CD4-positive, alpha-beta T cell treated with Interleukin-17A for 4 hours (primary cell): ENCODE data around the gene CCN6.
A peak's percentile ranks its signal among the peaks of the same experiment; 100 is the strongest.
"Not testable (repeated sequence)": the region's sequence is repeated elsewhere in the genome, so short reads cannot be mapped to it uniquely, and the experiment has no call there.

Experiments used
- DNase-seq: peaks from one replicate; pipeline ENCODE4 v3.0.0-alpha.2; 2020; ENCODE audit warnings: mixed read lengths

Gene CCN6

GRCh38 chr6:112054555-112055190 is 769 bp downstream of the CCN6 start:
- DNase-seq: no peak

- DNase-seq: no peak
These were observed 4.5 kb downstream of the CCN6 start for GRCh38 chr6:112058243-112059032.

DNA sequence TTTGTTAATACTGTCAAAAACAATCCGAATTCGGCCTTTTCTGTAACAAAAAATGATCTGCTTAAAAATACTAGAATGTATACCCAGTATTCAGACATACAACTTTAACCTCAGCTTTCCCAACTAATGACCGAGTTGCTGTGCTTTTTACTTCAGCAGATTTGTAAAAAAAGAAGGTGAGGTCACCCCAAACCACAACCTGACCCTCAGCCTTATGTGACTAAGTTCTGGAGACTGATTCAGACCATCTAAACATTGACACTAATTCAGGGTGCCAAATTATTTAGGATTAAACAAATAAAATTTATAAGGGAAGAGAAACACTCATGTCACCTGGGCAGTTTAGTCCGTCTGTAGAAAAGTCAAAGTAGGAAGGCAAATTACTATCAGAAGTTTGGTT is 7.7 kb downstream of the CCN6 start:
- DNase-seq: no peak

DNA sequence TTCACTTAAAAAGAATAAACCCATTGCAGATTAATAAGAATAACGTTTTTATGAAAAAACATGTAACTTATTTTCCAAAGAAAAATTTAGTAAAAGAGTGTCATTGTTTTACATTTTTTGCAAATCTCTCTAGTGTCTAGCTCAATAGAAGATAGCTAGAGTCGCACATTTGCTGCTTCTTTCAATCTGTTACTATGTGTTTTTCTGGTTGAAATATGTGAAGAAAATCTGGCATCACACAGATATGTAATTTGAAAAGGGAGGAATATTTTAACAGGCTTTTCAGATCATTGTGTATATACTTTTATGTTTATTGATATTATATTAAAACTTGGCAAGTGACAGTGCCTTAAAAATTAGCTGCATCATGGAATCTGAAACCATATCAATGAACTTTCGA is 9.1 kb downstream of the CCN6 start:
- DNase-seq: no peak

- no peak for DNase-seq
These were observed 11.6 kb downstream of the CCN6 start for GRCh38 chr6:112065426-112065986.

DNA sequence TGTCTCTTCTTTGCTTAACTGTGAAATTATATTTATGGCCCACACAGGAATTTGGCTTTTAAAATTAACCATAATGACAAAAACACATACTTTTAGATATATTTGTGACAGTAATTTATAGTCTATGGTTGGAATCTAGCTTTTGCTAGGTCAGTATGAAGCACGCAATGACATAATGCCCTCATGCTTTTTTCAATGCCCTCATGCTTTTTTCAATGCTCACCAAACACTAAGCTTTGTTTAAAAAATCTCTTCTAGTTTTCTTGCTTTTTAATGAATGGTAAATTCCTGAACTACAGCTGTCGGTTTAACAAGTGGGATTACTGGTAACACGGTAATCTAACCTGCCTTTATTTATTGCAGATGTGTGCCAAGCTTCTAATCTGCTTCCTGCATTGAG is 12.7 kb downstream of the CCN6 start:
- no peak for DNase-seq

DNA sequence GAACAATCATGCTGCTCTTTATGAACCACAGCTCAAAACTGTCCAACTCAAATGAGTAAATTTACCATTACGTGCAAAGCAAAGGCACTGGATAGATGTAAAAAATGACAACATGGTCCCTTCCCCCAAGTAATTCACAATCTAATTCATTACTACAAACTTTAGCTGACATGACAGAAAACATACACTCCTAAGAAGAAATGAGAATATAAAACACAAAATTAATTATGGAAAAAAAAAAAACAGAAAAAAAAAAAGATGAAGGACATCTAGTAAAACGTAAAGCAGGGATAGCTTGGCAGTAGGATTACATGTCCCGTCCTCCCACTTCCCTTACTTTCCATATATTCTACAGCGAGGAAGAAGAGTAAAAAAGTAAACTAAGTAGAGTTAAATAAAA is 27.7 kb downstream of the CCN6 start:
- DNase-seq: no peak

DNA sequence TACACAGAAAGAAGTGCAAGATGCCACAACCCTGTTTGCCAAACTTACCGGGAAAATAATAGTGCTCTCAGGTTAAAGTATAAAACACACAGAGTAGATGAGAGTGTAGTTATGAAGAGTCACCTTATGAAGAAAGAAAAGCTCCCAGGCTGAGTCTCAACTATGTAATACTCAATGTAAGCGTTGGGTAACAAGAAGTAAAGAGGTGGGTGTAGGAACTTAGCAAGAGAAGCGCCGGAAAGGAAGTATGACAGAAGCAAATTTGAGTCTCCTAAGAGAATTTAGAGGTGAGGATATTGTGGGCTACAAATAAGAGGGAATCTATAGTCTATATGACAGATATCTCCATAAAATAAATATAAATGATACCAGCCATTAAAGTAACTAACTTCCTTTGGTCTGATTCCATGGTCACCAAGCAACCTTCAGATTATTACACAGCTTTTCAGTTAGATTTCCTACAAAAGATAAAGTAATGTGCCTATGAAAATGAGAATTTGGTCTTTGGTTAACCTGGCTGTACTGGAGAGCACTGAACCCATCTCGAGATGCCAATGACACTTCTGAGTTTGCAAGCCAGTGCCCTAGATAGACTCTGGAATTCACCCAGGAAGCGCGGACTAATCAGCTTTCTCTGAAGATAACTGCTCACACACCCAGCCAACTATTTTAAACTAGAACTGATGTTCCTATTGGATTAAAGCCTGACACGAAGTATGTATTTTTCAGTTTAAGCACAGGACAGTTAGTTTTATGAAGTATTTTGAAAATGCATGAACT is 31.6 kb downstream of the CCN6 start:
- no peak for DNase-seq

DNA sequence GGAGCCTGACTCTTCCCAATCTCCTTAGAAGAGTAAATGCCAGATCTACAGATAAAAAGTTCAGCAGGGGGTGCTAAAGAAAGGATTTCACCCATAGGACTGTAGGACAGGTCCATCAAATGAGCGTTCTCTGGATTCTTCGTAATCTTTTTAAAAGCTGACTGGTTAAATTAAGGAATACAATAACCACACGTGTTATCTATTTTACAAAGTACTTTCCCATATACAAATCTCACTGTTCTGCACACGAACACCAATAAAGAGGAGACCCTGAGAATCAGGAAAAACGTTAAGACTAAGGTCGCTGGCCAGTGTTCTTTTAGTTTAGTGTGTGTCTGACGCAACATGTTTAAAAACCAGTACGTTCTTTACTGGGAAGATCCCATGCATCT is 32.8 kb downstream of the CCN6 start:
- DNase-seq: no peak

GRCh38 chr6:112087136-112087911 is 33.4 kb downstream of the CCN6 start, which contains the start of the genes FAM229B and TUBE1:
Gene FAM229B, plus strand, starts transcription at chr6:112087591. Its CDS starts 11,693 bp downstream, at chr6:112099284.
Gene TUBE1, minus strand, starts transcription at chr6:112087482. Its CDS starts 48 bp downstream, at chr6:112087434.
- DNase-seq: peak; percentile 89

- no peak for DNase-seq
These were observed 34.0 kb downstream of the CCN6 start for GRCh38 chr6:112087916-112088315.

GRCh38 chr6:112096901-112097300 is 43.0 kb downstream of the CCN6 start:
- DNase-seq: no peak

DNA sequence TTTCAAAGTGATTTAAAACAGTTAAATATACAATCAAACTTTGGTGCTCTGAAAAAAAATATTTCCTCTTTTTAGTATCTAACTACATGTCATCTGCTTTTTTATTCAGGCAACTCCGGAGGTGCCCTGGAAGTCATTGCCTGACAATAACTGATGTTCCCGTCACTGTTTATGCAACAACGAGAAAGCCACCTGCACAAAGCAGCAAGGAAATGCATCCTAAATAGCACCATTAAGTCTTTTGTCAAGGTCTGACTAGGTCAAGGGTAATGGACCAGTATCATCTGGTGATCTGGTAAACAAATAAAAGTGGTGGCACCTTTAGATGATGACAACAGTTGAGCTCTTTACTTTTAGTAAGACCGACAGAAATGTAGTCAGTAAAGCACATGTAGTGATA is 46.7 kb downstream of the CCN6 start:
- no peak for DNase-seq

- not testable (repeated sequence) for DNase-seq
These were observed 52.1 kb downstream of the CCN6 start for GRCh38 chr6:112106026-112106425.

GRCh38 chr6:112106562-112106961 is 52.7 kb downstream of the CCN6 start:
- DNase-seq: no peak

- DNase-seq: no peak
These were observed 55.4 kb downstream of the CCN6 start for GRCh38 chr6:112109262-112109661.

DNA sequence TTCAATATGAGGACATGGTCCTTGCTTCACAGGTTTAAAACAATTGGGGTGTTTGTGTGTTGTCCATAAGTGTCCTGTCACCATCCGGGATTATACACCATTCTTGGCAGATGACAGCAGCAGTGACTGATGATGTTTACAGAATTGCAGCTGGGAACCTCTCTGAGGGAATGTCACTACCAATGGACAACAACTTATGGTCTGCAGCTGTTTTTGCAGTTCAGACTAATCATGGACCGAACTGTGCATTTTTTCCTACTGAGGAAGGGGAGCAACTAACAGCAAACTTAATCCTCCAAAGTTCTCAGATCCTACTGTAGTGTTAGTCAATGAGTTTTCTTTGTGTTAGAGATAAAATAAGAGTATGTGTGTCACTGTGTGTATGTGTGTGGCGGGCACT is 59.5 kb downstream of the CCN6 start:
- DNase-seq: no peak

GRCh38 chr6:112113918-112114317 is 60.0 kb downstream of the CCN6 start:
- DNase-seq: no peak

DNA sequence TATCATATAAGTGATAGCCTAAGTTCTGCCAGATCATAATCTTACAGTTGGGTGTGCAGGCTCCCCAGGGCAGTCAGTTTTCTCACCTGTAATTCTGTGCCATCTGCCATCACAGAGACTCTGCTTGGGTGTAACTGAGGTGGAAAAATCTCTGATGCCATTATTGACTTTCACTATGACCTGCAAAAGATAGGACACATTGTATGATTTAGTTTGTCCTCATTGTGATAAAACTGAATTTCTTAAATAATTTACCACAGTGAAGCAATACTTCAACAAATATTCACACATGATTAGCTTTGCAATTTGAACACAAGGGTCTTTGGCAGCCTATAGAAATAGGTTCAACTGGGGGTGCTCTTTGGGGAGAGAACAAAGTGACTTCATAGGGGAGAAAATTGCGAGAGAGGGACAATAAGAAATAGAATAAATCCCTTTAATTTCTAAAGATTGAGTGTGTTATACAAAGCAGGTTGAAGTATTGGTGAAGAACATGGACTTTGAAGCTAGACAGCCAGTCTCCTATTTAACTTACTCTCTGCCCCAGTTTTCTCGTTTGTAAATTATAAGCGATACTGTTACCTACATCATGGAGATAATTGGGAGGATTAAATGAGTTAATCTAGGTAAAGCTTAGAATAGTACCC is 60.8 kb downstream of the CCN6 start:
- DNase-seq: no peak

DNA sequence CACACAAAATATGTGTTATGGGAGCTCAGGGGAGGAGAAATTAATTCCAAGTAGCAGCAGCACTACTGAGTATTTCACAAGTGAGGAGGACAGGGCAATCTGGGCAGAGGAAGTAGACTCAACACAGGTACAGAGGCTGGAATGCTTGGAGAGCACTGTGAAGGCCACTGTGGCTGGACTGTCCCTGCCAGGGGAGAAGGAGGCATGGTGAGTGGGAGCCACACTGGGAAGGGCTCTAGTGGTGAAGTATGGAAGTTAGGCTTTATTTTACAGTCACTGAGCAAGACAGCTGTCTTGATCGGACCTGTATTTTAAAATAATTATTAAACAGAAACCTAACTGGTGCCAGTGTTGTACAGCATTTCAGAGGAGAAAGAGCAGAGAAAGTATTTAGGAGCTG is 62.3 kb downstream of the CCN6 start:
- no peak for DNase-seq

- no peak for DNase-seq
These were observed 63.6 kb downstream of the CCN6 start for GRCh38 chr6:112117554-112117953.

DNA sequence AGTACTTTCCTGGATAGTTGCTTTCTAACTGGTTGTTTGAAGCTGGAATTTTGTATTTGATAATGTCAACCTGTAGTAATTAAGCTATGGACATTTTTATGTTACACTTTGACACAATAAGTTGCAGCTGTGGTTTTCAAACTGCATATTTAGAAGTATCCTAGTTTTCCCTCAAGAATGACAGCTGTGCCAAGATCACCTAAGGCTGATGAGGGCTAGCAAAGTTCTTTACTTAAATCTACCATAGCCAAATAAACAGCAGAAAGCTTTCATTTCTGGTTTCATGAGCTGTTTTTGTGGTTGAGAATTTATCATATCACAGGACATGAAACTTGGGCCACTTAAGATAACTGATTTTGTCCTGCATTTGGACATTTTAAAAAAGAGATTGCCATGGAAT is 64.1 kb downstream of the CCN6 start:
- no peak for DNase-seq
